Right lobe of liver (tissue), 4 donors: ENCODE measurements around the gene AKR1C1.
"Not testable (repeated sequence)": the region's sequence is repeated elsewhere in the genome, so short reads cannot be mapped to it uniquely, and the experiment has no call there.

Experiments used
- CTCF ChIP-seq, 4 donors: fragments of 200-600 bp in 3 of 4; fragments of 450-650 bp in 1 of 4; IDR thresholded peaks; one replicate each; pipeline versions ENCODE4 v1.5.1 to v1.8.0; 2016 to 2022; ENCODE audit warnings: antibody characterized with exemption in 4 of 4, mild to moderate bottlenecking in 2 of 4
- POLR2A ChIP-seq: fragments of 450-650 bp; IDR thresholded peaks from one replicate; pipeline ENCODE4 v1.6.1; 2017; ENCODE audit warnings: antibody characterized with exemption, mild to moderate bottlenecking
- donor health status: DM: no; HTN: no; CAD: no.
- donor health status: DM: no; HTN: no; CAD: no.
- donor health status: DM: no; HTN: yes; CAD: no.

GRCh38 chr10:4956088-4956487, 7.1 kb upstream of the AKR1C1 start:
- TF ChIP-seq POLR2A; CTCF (IDR thresholded peaks at IDR 0.05): not testable (repeated sequence)
